ENCODE results near the gene NTSR1.

Gene NTSR1

GRCh38 chr20:62738025-62738881 is 29.6 kb downstream of the NTSR1 start:
- no peak for TF ChIP-seq CTCF (IDR thresholded peaks at IDR 0.05)

GRCh38 chr20:62739067-62739466 is 30.4 kb downstream of the NTSR1 start:
- TF ChIP-seq CTCF (IDR thresholded peaks at IDR 0.05): no peak

GRCh38 chr20:62739581-62740285 is 31.1 kb downstream of the NTSR1 start:
- TF ChIP-seq CTCF (IDR thresholded peaks at IDR 0.05): no peak

GRCh38 chr20:62740286-62741141 is 31.9 kb downstream of the NTSR1 start:
- no peak for TF ChIP-seq CTCF (IDR thresholded peaks at IDR 0.05)

GRCh38 chr20:62741191-62741691 is 32.6 kb downstream of the NTSR1 start:
- no peak for TF ChIP-seq CTCF (IDR thresholded peaks at IDR 0.05)

- TF ChIP-seq CTCF (IDR thresholded peaks at IDR 0.05): no peak
Observed at GRCh38 chr20:62741701-62742491, 33.3 kb downstream of the NTSR1 start.
